Neutrophil (primary cell): ENCODE measurements around the gene GCM1.
A peak's percentile ranks its signal among the peaks of the same experiment; 100 is the strongest.

ENCODE experiments used
- H3K27ac ChIP-seq: fragments of 200-600 bp; sonication (generic); 2 replicates; pipeline ENCODE4 v1.5.1; 2016; ENCODE audit warnings: mild to moderate bottlenecking, moderate library complexity
- H3K27me3 ChIP-seq: fragments of 200-600 bp; sonication (generic); 2 replicates; pipeline ENCODE4 v1.6.0; 2016; ENCODE audit warnings: mild to moderate bottlenecking
- H3K36me3 ChIP-seq: fragments of 200-600 bp; sonication (generic); 2 replicates; pipeline ENCODE4 v1.5.1; 2017
- H3K4me1 ChIP-seq, 2 experiments: fragments of 200-600 bp in 1 of 2; sonication (generic) in 1 of 2; 1 replicate in 1 of 2; 2 replicates in 1 of 2; pipeline versions ENCODE4 v1.5.1 to v1.6.1; 2013 to 2016; ENCODE audit warnings: low read depth in 1 of 2, low read length in 1 of 2, mild to moderate bottlenecking in 1 of 2, moderate library complexity in 1 of 2; ENCODE audit not compliant: control insufficient read depth in 1 of 2, insufficient read depth in 1 of 2
- H3K4me3 ChIP-seq, 2 experiments: fragments of 200-600 bp in 1 of 2; sonication (generic) in 1 of 2; 1 replicate in 1 of 2; 2 replicates in 1 of 2; pipeline ENCODE4 v1.5.1; 2013 to 2016; ENCODE audit warnings: low read depth in 1 of 2, low read length in 1 of 2, mild to moderate bottlenecking in 1 of 2, moderate library complexity in 1 of 2
- H3K9me3 ChIP-seq: fragments of 200-600 bp; sonication (generic); 2 replicates; pipeline ENCODE4 v1.5.1; 2016
- CTCF ChIP-seq: fragments of 200-600 bp; sonication (generic); IDR thresholded peaks from 2 replicates; pipeline ENCODE4 v1.5.1; 2016; ENCODE audit warnings: antibody characterized with exemption

The GCM1 gene

GRCh38 chr6:53188833-53189232, 40.2 kb upstream of the GCM1 start:
- Histone ChIP-seq H3K27me3 (no peaks in the 10 kb centered on the region), H3K4me1 (no peaks in the 10 kb centered on the region), H3K4me3 (no peak overlapping the region), H3K9me3 (no peaks in the 10 kb centered on the region), H3K27ac (no peak overlapping the region), H3K36me3 (no peaks in the 10 kb centered on the region)
- TF ChIP-seq CTCF: no peak

- Histone ChIP-seq H3K4me1 (peaks cover 5 to 9% of the 10 kb centered on the region in 2 experiments), H3K4me3 (no peak overlapping the region), H3K27ac (no peak overlapping the region), H3K27me3 (no peaks in the 10 kb centered on the region), H3K9me3 (no peaks in the 10 kb centered on the region), H3K36me3 (no peaks in the 10 kb centered on the region)
- TF ChIP-seq CTCF: no peak
These were observed 32.0 kb upstream of the GCM1 start for GRCh38 chr6:53180678-53181077.

GRCh38 chr6:53179961-53180651, 31.5 kb upstream of the GCM1 start:
- no peak for TF ChIP-seq CTCF
- peak overlapping the region; percentile 55 for H3K27ac ChIP-seq
- no peaks in the 10 kb centered on the region for H3K36me3 ChIP-seq
- H3K4me3 ChIP-seq: no peak overlapping the region
- no peaks in the 10 kb centered on the region for H3K27me3 ChIP-seq
- H3K9me3 ChIP-seq: no peaks in the 10 kb centered on the region
- peaks cover 5 to 9% of the 10 kb centered on the region in 2 experiments for H3K4me1 ChIP-seq

GRCh38 chr6:53178837-53179432, 30.3 kb upstream of the GCM1 start:
- H3K9me3 ChIP-seq: no peaks in the 10 kb centered on the region
- H3K4me1 ChIP-seq: peaks cover 5 to 9% of the 10 kb centered on the region in 2 experiments
- H3K27me3 ChIP-seq: no peaks in the 10 kb centered on the region
- no peak overlapping the region for H3K4me3 ChIP-seq
- H3K36me3 ChIP-seq: no peaks in the 10 kb centered on the region
- H3K27ac ChIP-seq: no peak overlapping the region
- TF ChIP-seq CTCF: no peak

GRCh38 chr6:53175027-53175426, 26.4 kb upstream of the GCM1 start:
- peaks cover 2 to 11% of the 10 kb centered on the region in 2 experiments for H3K4me1 ChIP-seq
- H3K27ac ChIP-seq: no peak overlapping the region
- TF ChIP-seq CTCF: no peak
- no peaks in the 10 kb centered on the region for H3K9me3 ChIP-seq
- H3K4me3 ChIP-seq: no peak overlapping the region
- no peaks in the 10 kb centered on the region for H3K36me3 ChIP-seq
- H3K27me3 ChIP-seq: no peaks in the 10 kb centered on the region
